ENCODE results near the gene ZIC5.

Gene ZIC5

DNA sequence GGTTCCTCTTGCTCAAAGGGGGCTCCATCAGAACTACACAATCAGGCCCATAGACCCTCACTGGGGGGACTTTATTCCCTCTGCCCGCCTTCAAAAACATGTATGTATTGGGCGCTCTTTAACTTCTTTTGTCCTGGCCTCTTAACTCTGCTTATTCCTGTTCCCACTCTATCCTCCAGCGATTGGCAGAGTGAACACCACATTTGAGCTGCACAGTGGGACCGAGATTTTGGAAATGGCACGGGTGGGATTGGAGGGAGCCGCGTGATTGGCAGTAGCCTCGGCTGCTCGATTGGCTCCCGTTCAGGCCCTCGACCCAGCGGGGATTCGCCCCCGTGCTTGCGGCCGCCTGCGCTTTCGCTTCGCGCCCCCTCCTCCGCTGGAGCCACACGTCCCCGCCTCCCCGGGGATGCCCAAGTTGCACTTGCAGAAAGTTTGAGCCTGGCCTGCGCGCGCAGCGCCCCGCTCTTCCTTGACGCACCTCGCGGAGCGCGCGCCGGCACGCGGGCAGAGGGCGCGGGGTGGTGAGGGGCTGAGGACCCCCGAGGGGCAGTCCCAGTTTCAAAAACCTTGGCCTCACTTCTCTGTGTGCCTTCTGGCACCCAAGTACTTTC is at the start of gene ZIC5:
Gene ZIC5 (minus strand): TSS at position 192 of the 614 bp plus-strand sequence. CDS start 164 bp downstream, at position 28.
- no peak for TF ChIP-seq ZFX (IDR thresholded peaks at IDR 0.05)
- TF ChIP-seq, protein P1, sequence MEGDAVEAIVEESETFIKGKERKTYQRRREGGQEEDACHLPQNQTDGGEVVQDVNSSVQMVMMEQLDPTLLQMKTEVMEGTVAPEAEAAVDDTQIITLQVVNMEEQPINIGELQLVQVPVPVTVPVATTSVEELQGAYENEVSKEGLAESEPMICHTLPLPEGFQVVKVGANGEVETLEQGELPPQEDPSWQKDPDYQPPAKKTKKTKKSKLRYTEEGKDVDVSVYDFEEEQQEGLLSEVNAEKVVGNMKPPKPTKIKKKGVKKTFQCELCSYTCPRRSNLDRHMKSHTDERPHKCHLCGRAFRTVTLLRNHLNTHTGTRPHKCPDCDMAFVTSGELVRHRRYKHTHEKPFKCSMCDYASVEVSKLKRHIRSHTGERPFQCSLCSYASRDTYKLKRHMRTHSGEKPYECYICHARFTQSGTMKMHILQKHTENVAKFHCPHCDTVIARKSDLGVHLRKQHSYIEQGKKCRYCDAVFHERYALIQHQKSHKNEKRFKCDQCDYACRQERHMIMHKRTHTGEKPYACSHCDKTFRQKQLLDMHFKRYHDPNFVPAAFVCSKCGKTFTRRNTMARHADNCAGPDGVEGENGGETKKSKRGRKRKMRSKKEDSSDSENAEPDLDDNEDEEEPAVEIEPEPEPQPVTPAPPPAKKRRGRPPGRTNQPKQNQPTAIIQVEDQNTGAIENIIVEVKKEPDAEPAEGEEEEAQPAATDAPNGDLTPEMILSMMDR (conservative IDR thresholded peaks at IDR 0.05), result no peak
- peak within 1 kb of the TSS; percentile 88 for H3K27ac ChIP-seq

DNA sequence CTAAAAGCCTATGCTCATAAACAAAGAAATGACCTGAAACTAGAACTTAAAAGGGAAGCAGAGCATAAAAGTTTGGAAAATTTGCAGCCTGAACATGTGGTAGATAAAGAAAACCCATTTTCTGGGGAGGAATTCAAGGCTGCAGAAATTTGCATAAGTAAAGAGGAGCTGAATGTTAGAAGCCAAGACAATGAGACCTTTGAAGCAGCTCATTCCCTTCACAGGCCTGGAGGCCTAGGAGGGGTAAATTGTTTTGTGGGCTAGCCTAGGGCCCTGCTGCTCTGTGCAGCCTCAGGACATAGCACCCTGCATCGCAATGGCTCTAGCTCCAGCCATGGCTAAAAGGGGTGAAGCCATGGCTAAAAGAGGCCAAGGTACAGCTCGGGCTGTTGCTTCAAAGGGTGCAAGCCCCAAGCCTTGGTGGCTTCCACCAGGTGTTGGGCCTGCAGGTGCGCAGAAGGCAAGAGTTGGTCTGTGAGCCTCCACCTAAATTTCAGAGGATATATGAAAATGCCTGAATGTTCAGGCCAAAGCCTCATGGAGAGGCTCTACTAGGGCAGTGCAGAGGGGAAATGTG is 48.3 kb upstream of the ZIC5 start:
- H3K27ac ChIP-seq, result no peak overlapping the region
- no peak for TF ChIP-seq ZFX (IDR thresholded peaks at IDR 0.05)
- TF ChIP-seq, protein P1 (conservative IDR thresholded peaks at IDR 0.05), result no peak

DNA sequence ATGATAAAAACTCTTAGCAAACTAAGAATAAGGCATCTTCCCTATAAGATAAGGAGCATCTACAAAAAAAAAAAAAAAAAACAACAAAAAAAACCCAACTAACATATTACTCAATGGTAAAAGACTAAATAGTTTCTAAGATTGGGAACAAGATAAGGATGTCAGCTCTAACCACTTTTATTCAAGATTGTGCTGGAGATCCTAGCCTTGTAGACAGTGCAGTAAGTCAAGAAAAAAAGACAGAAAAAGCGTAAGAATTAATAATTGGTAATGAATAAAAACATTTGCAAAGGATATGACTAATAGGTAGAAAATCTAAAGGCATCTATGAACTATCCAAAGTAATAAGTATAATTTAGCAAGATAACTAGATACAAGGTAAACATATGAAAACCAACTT is 43.1 kb upstream of the ZIC5 start:
- H3K27ac ChIP-seq, result no peak overlapping the region
- no peak for TF ChIP-seq ZFX (IDR thresholded peaks at IDR 0.05)
- TF ChIP-seq, protein P1 (conservative IDR thresholded peaks at IDR 0.05), result no peak

- TF ChIP-seq, protein P1 (conservative IDR thresholded peaks at IDR 0.05), result no peak
- TF ChIP-seq ZFX (IDR thresholded peaks at IDR 0.05), result no peak
- no peak overlapping the region for H3K27ac ChIP-seq
Observed at GRCh38 chr13:99998261-99998660, 26.7 kb upstream of the ZIC5 start.

GRCh38 chr13:99997702-99998214 is 26.2 kb upstream of the ZIC5 start:
- H3K27ac ChIP-seq, result no peak overlapping the region
- no peak for TF ChIP-seq ZFX (IDR thresholded peaks at IDR 0.05)
- TF ChIP-seq, protein P1 (conservative IDR thresholded peaks at IDR 0.05), result no peak

- TF ChIP-seq, protein P1 (conservative IDR thresholded peaks at IDR 0.05), result no peak
- no peak for TF ChIP-seq ZFX (IDR thresholded peaks at IDR 0.05)
- H3K27ac ChIP-seq, result no peak overlapping the region
Observed at GRCh38 chr13:99996381-99996973, 24.9 kb upstream of the ZIC5 start.

Data from C4-2B (cell line).